Measurements from ENCODE around the gene THAP9. TPM values are rescaled to one million over a fixed set of nuclear protein-coding genes. Genes with fewer than 3 reads are reported as not detected.

THAP9 gene
- total and polyA plus RNA-seq, 5 donors: 2.6 to 6.3 (median 3.3) TPM

DNA sequence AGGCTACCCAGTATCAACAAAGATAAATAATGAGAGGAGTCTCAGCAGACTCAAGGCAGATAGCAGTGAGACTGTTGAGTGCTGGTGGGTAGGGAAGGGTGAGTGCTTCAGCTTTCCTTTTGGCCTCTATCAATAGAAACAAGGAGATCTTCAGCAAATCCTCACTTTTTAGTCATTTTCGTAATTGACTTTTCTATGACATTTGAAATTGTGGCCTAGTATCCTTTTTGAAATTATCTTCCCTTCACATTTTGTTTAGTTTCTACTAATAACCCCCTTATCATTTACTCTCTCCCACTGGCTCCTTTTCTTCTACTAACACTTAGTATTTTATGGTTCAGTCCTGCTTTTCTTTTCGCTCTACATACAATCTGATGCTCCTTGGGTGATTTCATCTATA lies 65.2 kb downstream of the THAP9 start:
- H3K9me3 ChIP-seq (ENCODE audit: control insufficient read depth, low read length): no peaks in the 10 kb centered on the region
- no peaks in the 10 kb centered on the region for H3K4me1 ChIP-seq (ENCODE audit: control insufficient read depth, insufficient read depth, low read length)
- no peak overlapping the region for H3K4me3 ChIP-seq (ENCODE audit: low read length)
- ATAC-seq (no peak), DNase-seq (no peak)
- 97% methylated on average over 2 of the region's 2 CpGs for WGBS
- intact Hi-C loops (cut with DNase I): no loop called here
- H3K27ac ChIP-seq (ENCODE audit: low read length): no peak overlapping the region
- no peaks in the 10 kb centered on the region for H3K27me3 ChIP-seq (ENCODE audit: control insufficient read depth, insufficient read depth)

DNA sequence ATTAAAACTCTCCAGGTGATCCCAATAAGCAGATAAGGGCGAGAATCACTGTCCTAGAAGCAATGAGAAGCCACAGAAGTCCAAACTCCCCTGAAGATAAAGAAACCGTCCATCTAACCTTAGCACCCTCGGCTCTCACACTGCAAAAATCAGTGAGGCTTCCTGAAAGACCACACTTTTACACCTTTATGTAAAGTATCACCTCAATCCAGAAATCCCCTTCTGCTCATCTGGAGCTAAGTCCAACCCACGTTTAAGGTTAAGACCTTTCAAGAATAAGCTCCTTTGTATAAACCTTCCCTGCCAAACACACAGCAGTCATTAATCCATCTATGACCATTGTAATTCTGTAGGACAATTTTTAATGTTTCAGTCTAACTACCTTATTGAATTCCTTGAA lies 68.4 kb downstream of the THAP9 start:
- no peaks in the 10 kb centered on the region for H3K4me1 ChIP-seq (ENCODE audit: control insufficient read depth, insufficient read depth, low read length)
- H3K27ac ChIP-seq (ENCODE audit: low read length): no peak overlapping the region
- no peak for DNase-seq
- WGBS: 90% methylated on average over 4 of the region's 4 CpGs
- H3K9me3 ChIP-seq (ENCODE audit: control insufficient read depth, low read length): no peaks in the 10 kb centered on the region
- H3K4me3 ChIP-seq (ENCODE audit: low read length): no peak overlapping the region
- intact Hi-C loops (cut with DNase I): no loop called here
- no peak for ATAC-seq
- no peaks in the 10 kb centered on the region for H3K27me3 ChIP-seq (ENCODE audit: control insufficient read depth, insufficient read depth)

DNA sequence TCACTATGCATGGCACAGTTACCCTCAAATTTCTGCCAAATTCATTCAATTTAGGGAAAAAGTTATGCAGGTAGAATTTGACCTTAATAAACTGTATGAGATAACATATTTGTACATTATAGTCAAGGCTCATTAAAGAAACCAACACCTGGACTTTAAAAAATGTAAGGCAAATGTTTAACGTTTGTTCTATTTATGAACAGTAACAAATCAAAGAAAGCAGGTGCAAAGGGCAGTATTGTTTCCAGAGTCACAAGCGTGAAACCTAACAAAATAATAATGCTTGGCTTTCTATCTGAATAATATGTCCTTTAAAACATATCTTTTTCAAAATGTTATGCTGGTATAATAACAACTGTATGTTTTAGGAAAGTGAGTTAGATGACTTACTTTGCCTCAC lies 68.9 kb downstream of the THAP9 start:
- no peaks in the 10 kb centered on the region for H3K27me3 ChIP-seq (ENCODE audit: control insufficient read depth, insufficient read depth)
- H3K4me1 ChIP-seq (ENCODE audit: control insufficient read depth, insufficient read depth, low read length): no peaks in the 10 kb centered on the region
- no peak for DNase-seq
- ATAC-seq: no peak
- intact Hi-C loops (cut with DNase I): no loop called here
- no peak overlapping the region for H3K4me3 ChIP-seq (ENCODE audit: low read length)
- no peak overlapping the region for H3K27ac ChIP-seq (ENCODE audit: low read length)
- WGBS: 95% methylated on average over 2 of the region's 2 CpGs
- H3K9me3 ChIP-seq (ENCODE audit: control insufficient read depth, low read length): no peaks in the 10 kb centered on the region

Other genes with a start within 250 kb of the THAP9 start
- 10 to 100 TPM; 11.6 to 14.2 (median 12.0) TPM for gene SCD5, start 101.9 kb upstream of the THAP9 start, total RNA-seq
- gene SCD5, start 101.9 kb upstream of the THAP9 start, polyA plus RNA-seq: 6.0 TPM
- gene SEC31A, start 9.6 kb upstream of the THAP9 start, total RNA-seq: 100 to 1,000 TPM; 107 to 156 (median 128) TPM
- 87.3 TPM for gene SEC31A, start 9.6 kb upstream of the THAP9 start, polyA plus RNA-seq
- gene LIN54, start 110.1 kb downstream of the THAP9 start, total RNA-seq: 1 to 10 TPM; 7.2 to 7.7 (median 7.3) TPM
- 2.2 TPM for gene LIN54, start 110.1 kb downstream of the THAP9 start, polyA plus RNA-seq
- gene COPS4, start 134.4 kb downstream of the THAP9 start, total RNA-seq: 10 to 100 TPM; 47.3 to 54.8 (median 50.7) TPM
- gene COPS4, start 134.4 kb downstream of the THAP9 start, polyA plus RNA-seq: 40.3 TPM
- 1 to 10 TPM; 1.2 to 5.0 (median 3.0) TPM for gene PLAC8, start 214.0 kb downstream of the THAP9 start, total RNA-seq
- gene PLAC8, start 214.0 kb downstream of the THAP9 start, polyA plus RNA-seq: 1.6 TPM

Measured in right cardiac atrium (tissue), 5 donors.